Uterus (tissue), 2 donors: ENCODE results near the gene TMED4.

ENCODE experiments used
- CTCF ChIP-seq, 4 experiments: fragments of 200-600 bp in 2 of 4; fragments of 450-650 bp in 2 of 4; sonication (generic) in 2 of 4; IDR thresholded peaks; one replicate each; pipeline ENCODE4 v1.5.1; 2016 to 2019; ENCODE audit warnings: antibody characterized with exemption in 4 of 4, mild to moderate bottlenecking in 2 of 4, moderate library complexity in 1 of 4
- POLR2A ChIP-seq, 2 donors: fragments of 450-650 bp; IDR thresholded peaks; one replicate each; pipeline ENCODE4 v1.6.1; 2016; ENCODE audit warnings: antibody characterized with exemption in 2 of 2, mild to moderate bottlenecking in 1 of 2, moderate library complexity in 1 of 2

- TF ChIP-seq CTCF (IDR thresholded peaks at IDR 0.05) (no peak), POLR2A (IDR thresholded peaks at IDR 0.05) (no peak)
These were observed 21.2 kb upstream of the TMED4 start for GRCh38 chr7:44603193-44603592.
